22Rv1 (cell line): ENCODE measurements around the gene SMIM14.

Experiments used
- ZFX ChIP-seq: fragments of 450-650 bp; IDR thresholded peaks from 2 replicates; pipeline ENCODE4 v1.6.1; 2017; ENCODE audit warnings: antibody characterized with exemption, borderline replicate concordance
- TF ChIP-seq, protein P1 (sequence below): fragments of 450-650 bp; IDR thresholded peaks from 2 replicates; pipeline ENCODE4 v1.5.1; 2017; ENCODE audit warnings: mild to moderate bottlenecking

DNA sequence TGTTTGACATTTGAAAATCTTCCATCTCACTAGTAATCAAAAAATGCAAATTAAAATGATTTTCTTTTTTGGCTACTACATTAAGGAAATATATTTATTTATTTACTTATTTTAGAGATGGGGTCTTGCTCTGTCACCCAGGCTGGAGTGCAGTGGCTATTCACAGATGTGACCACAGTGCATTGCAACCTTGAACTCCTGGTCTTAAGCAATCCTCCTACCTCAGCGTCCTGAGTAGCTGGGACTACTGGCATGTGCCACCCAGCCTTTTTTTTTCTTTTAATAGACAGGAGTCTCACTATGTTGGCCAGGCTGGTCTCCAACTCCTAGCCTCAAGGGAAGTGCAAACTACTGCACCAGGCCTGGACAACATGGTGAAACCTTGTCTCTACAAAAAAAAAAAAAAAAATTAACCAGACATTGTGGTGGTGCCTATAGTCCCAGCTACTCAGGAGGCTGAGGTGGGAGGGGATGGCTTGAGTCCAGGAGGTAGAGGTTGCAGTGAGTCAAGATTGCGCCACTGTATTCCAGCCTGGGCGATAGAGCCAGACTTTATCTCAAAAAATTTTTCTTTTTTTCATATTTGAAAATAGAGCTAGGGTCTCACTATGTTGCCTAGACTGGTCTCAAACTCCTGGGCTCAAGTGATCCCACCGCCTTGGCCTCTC, 4.4 kb upstream of the SMIM14 start:
- TF ChIP-seq, protein P1, sequence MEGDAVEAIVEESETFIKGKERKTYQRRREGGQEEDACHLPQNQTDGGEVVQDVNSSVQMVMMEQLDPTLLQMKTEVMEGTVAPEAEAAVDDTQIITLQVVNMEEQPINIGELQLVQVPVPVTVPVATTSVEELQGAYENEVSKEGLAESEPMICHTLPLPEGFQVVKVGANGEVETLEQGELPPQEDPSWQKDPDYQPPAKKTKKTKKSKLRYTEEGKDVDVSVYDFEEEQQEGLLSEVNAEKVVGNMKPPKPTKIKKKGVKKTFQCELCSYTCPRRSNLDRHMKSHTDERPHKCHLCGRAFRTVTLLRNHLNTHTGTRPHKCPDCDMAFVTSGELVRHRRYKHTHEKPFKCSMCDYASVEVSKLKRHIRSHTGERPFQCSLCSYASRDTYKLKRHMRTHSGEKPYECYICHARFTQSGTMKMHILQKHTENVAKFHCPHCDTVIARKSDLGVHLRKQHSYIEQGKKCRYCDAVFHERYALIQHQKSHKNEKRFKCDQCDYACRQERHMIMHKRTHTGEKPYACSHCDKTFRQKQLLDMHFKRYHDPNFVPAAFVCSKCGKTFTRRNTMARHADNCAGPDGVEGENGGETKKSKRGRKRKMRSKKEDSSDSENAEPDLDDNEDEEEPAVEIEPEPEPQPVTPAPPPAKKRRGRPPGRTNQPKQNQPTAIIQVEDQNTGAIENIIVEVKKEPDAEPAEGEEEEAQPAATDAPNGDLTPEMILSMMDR = no peak
- no peak for TF ChIP-seq ZFX
